Superior temporal gyrus (tissue), 1 donor: ENCODE results near the gene FBXO8.
"Not testable (repeated sequence)": the region's sequence is repeated elsewhere in the genome, so short reads cannot be mapped to it uniquely, and the experiment has no call there.

ENCODE experiments used
- DNase-seq: peaks from one replicate; pipeline ENCODE4 v3.0.0-alpha.2; 2016; ENCODE audit errors: extremely low spot score

Gene FBXO8

DNA sequence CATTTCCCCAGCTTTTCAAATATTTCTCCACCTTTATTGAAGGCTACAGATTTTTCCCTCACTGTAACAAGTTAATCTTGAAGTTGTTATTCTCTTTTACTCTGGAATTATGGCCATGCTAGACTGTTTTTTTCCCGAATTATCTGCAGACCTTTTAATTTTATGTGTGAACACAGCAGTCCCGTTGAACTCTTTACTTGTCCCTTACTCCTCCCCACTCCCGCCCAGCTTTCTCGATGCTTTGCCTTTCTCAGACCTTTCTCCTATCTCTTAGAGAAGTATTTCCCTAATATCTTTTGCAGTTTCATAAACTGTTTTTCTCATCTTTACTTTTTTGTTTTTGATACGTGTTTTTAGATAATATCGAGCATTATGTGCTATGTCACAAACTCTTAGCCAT lies 1.0 kb upstream of the FBXO8 start:
- DNase-seq, result no peak

DNA sequence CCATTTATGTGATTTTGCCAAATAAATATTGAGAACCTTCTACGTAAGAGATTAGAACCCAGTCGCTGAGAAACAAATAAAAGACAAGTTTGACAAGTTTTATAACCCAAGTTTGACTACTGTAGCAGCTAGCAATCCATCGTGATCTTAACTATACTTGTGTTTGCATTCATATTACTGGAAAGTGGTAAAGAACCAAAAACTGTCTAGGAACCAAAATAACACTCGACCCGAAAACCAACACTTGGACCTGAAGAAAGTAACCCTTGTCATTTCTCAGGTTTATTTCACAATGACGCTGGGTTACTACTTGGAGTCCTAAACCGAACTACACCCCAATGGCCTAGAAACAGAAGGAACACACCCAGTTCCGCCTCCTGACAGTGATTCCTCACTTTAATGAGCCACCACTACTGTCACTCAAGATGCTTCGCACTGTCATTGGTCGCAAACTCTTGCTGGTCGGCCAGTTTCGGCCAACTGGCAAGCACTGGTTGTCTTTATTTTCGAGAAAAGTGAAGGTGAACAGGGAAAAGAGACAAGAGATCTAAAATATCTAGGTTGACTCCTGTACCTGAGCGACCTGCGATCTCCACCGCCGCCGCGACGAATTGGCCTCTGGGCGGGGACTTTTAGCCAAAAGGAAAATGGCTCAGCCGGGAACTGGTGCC lies 496 bp downstream of the FBXO8 start:
- DNase-seq, result peak; percentile 99

DNA sequence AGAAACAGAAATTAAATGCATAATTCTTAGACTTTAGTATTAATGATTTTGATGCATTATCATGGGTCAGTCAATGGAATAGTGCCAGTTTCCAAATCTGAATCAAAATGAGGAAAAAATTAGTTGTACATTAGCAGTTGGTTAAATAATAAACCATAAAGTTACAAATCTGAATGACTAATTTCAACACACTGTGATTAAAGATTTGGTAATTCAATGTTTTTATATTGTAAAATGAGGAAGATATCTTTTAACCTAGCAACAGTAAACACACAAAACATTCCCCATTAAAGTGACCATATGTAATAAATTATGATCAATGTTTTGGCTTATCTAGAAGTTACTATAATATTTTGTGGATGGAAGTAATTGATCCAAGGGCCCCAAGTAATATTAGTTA lies 1.6 kb downstream of the FBXO8 start:
- no peak for DNase-seq

DNA sequence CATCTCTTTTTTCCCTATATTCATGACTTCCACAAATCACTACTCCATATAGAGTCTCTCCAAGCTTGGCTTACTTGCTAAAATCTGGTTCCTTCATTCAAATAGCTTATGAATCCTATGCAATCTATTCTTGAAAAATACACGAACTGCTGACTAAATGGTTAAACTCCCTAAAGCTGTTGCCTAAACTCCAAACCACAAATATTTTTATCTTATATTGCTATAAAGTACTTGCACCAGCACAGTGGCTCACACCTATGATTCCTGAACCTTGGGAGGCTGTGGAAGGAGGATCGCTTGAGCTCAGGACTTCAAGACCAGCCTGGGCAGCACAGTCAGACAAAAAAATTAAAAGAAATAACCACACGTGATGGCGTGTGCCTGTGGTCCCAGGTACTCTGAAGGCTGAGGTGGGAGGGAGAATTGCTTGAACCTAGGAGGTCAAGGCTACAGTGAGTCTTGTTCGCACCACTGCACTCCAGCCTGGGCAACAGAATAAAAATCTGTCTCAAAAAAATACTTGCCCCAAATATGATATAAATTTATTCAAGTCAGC lies 2.2 kb downstream of the FBXO8 start:
- DNase-seq, result no peak

DNA sequence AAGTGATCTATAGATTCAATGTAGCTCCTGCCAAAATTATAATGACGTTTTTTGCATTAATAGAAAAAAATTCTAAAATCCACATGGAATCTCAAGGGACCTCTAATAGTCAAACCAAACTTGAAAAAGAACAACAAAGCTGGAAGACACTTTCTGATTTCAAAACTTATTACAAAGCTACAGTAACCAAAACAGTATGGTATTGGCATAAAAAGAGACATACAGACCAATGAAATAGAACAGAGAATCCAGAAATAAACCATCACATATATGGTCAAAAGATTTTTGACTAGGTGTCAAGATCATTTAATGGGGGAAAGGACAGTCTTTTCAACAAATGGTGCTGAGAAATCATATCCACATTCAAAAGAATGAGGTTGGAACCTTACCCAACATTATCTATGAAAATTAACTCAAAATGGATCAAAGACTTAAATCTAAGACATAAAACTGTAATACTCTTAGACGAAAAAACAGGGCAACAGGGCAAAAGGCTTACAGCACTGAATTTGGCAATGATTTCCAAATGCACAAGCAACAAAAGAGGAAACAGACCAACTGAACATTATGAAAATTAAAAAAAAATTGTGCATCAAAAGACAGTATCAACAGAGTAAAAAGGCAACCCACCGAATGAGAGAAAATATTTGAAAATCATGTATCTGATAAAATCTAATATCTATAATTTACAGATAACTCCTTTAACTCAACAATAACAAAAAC lies 3.9 kb downstream of the FBXO8 start:
- no peak for DNase-seq

DNA sequence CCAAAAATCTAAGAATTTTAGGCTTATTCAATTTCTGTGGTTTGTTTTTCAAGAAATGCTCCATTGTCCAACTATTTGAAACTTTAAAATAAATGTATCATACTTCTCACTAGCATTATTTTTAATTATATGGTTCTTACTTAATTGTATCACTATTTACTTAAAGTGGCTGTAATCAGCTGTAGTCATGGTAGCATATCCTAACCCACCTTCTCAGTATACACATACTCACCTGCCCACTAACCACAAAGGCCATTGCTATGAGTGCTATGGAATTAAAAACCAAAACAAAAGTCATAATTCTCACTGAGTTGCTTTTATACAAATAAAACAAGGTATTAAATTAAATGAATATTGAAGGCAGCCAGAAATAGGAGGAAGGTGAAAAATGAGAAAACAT lies 5.0 kb downstream of the FBXO8 start:
- DNase-seq, result no peak

DNA sequence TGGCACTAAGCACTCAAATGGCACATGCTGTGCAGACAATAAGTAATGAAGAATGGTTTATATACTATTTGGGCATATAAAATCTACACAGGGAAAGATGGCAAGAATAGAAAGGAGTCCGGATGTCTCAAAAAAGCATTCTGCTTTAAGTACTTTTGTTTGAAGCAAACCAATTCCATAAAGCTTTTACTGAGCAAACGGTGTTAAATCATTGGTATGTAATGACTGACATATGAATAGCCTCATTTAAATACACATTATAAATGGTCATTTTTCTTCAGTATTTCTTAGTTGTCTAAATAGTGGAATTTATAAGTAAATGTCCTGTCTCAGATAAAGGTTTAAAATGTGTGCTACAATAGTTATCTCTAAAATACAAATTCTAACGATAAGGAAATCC lies 6.0 kb downstream of the FBXO8 start:
- no peak for DNase-seq

DNA sequence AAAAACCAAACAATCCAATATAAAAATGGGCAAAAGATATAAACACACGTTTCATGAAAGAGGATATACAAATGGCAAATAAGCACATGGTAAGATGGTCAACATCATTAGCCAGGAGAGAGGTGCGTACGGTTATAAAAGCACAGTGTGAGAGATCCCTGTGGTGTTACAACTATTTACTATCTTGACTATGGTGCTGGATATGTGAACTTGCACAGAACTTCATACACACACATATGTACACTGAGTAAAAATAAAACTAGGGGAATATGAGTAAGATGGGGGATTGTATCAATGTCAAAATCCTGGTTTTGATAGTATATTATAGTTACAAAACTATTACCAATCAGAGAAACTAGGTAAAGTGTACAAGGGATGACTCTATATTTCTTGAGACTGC lies 8.4 kb downstream of the FBXO8 start:
- no peak for DNase-seq

DNA sequence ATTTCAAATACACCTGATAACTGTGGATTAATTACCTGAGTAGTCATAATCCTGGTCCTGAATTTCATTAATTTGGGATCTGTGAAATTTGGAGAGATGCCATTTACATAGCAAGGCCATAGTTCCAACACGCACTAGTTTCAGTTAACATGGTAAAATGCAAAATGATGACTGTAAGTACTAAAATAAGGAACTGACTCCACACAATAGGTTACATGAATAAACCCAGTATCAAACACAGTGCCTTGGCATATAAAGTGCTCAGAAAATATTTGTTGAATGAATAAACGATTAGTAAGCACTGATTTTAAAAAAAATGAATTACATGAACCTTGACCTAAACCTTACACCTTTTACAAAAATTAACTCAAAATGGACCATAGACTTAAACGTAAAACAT lies 9.0 kb downstream of the FBXO8 start:
- no peak for DNase-seq

DNA sequence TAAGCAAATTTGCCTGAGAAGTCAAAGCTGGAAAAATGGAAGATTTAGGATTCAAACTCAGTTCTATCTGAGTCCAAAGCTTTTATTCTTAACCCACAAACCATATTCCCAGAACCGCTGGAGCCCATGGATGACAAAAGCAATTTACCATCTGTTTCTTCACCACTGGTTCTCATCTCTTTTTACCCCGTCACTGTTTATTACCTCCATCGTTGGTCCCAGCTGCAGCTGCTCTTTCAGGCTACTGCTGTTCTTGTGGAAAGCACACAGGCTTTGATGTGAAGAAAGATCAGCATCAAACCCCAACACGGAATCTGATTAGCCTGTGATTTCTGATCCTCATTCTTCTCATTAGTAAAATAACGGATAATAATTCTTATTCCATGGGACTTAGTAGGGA lies 9.5 kb downstream of the FBXO8 start:
- no peak for DNase-seq

DNA sequence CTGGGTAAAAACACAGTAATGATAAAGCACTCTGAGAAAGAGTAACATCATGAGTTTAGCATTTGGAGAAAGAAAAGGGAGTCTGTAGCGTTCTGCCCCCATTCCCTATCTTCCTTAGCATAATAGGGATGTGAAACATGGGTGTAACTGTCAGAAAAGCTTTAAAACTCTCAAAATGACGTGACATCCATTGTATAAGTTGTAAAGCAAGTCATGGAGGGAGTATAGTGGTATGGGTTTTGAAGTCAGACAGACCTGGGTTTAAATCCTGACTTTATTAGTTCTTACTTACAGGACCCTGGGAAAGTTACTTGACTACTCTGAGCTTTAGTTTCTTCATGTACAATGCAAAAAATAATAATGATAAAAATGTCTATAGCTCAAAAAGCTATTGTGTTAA lies 17.1 kb downstream of the FBXO8 start:
- DNase-seq, result no peak

DNA sequence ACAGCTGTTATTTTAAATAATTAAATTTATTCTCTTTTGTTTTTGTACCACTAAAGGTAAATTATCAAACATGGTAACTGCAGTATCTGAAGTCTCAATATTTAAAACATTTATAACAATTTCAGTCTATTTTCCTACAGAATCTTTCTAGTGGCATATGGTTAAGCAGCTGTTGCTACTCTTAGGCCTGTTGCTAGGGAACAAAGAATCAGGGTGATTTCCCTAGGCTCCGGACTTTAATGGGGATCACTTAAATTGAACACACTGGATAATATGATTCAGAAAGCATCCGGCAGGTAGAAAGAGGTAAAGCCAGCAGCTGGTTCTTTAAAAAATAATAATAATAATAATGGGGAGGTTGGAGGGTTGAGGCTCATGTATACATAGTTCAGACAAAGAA lies 17.6 kb downstream of the FBXO8 start:
- no peak for DNase-seq

DNA sequence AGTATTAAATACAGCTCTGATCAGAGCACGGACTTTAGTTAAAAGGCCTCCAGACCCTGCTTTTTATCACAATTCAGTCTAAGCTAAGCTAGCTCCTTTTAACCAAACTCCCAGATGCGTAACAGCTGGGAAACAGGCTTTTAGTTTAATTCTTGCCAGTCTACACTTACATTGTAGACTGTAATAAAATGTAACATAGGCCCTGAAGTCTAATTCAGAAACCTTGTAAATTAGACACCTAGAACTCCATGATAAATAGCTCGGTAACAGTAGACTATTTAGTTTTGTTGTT lies 20.1 kb downstream of the FBXO8 start:
- DNase-seq, result no peak

DNA sequence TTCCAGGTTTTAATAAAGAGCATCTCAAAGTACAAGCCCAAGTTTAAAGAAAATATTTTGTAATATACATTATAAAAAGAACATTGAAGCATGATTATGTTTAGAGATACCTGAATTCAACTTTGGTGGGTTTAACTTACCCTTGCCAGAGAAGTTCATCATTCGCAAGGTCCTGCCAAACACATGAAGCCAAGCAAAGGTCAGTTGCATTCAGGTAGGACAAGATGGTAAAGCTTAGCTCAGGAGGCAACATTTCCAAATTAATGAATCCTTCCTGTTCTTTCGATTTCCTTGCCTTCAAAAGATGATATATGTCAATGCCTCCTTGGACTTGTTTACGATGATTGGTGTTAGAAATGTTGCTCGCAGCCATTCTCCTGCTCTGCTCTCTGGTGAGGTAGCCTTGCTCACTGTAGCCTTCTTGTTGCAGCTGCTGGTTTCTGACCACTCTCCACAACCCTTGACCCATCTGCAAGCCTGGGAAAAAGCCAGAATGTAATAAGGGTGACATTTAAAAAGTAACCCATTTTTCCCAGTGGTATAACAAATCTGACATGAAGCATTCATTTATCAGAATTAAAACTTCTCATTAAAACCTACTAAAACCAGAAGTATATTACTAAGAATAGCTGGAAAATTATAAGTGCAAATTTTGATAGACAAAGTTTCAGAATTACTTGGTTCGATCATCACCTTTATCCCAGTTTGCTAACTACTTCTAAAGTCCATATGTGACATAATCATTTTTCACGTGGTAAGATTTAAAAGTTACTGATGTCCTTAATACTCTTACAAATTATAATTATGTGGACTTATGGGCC lies 20.6 kb downstream of the FBXO8 start:
- no peak for DNase-seq

DNA sequence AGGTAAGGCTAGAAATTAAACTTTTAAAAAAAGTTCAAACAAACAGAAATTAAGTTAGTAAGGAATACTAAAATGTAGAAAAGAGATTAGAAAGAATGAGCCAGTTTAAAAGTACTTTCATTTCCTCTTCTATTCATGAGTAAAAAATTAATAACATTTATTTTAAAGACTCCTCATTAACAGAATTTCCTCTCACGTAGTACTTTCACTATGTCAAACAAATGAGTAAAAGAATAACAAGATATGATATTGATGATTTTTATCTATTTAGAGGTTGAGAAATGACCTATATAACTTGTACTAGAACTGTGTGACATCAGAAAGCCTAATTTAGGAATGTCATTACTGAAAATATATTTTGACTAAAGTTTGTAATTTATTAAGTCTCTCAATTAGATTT lies 22.0 kb downstream of the FBXO8 start:
- DNase-seq, result not testable (repeated sequence)

DNA sequence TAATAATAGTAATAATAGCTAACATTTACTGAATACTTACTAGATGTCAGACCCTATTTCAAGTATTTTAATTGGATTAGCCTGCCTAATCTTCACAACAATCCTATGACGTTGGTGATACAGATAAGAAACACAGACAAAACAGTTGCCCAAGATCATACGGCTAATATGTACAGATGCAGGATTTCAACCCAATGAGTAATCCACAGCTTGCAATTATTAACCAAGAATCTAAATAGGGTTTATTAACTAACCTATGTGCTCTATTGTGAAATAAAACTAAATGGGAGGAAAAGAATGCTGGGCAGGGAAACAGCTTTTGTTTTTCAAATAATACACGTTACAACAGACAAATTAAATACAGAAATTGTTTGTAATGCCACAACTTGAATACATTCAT lies 23.4 kb downstream of the FBXO8 start:
- no peak for DNase-seq

DNA sequence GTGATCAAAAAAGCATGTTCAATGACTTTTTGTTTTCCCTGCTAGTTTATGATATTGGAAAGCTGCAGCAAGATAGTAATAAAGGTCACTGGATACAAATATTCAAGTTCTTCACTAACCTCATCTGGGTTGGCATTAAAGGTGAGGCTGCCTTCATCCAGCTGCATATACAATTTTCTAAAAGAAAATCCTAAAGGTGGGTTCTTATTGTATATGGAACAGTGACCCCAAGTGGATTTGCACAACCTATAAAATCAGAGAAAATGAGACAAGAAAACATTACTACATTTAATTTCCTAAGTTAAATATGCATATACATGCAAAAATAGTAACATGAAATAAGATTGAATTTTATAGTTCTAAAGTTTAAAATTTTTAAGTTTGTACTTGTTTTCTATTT lies 23.9 kb downstream of the FBXO8 start:
- DNase-seq, result no peak

DNA sequence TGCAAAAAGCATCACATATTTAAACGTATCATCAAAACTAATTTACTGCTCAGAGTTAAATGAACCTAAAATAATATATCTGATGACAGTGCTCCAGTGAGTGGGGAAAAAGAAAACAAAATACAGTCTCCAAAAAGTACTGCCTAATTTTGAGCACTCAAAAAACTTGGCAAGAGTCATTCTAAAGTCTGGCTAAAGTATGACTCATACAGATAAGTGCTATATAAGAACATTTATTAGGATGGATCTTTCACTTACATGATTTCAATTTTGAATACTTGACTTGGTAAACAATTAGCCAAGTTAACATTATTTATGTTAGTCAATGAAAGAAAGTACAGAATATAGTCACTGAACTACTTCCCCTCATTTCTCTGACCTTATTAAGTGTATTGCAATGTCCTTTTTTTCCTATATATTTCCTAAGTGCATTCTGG lies 27.2 kb downstream of the FBXO8 start:
- DNase-seq, result no peak

DNA sequence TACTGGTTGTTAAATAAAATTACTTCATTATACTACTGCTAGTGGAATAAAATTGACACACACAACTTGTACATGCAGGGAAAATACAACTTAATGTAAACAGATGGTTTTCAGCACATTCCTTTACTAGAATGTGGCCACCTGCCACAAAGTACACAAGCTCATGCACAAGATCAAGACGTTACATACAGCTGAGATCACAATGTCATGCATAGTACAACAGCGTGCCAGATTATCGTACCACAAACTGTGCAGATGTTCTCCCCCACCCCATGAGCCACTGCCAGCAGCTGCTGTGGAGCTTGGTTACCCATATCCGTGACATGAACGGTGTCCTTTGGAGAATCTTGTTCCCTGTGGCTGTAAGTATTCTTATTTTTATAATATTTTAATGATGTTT lies 27.7 kb downstream of the FBXO8 start:
- DNase-seq, result no peak

DNA sequence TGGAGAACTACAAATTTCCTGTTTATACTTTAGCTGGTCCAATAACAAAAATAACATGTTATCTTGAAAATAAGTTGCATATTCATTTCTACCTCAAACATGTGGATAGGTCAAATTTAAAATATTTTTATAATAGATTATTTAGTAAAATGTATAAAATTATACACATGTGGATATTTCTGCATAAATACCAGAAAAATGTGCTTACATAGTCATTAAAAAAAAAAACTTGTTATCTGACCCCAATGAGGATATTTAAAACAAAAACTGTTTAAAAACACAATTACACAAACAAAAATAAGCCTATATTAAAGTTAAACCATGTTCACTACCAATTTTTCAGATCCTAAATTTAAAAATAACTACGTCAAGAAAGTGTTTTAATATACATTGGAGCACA lies 28.1 kb downstream of the FBXO8 start:
- DNase-seq, result no peak

DNA sequence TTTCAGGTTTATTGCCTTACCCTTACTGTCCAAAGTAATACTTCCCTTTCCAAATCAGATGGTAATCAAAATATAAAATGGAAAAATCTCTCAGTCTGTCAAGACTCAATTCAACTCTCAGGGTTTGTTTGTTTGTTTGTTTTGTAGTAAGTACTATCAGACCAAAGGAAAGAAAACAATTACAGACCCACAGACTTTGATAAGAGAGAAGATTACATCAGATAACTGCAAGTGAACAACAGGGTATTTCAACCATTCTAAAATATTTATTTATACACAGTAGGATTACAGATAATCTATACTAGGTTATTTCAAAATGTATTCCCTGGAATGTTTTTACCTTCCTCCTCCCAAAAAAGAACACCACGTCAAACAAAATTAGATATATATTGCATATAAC lies 28.9 kb downstream of the FBXO8 start:
- no peak for DNase-seq

DNA sequence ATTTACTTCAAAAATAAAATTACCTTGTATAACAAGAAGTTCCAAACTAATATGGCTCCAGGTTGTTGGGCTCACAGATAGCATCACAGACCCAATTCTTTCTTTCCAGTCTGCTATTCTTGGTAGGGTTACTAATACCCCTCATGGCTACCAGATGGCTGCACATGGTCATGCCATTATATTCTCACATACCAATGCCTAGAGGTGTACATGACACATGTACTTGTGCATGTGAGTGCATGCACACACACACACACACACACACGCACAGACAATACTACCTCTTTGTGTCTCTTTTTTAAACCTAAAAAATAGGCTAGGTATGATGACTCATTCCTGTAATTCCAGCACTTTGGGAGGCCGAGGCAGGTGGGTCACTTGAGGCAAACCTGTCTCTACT lies 31.1 kb downstream of the FBXO8 start:
- no peak for DNase-seq

DNA sequence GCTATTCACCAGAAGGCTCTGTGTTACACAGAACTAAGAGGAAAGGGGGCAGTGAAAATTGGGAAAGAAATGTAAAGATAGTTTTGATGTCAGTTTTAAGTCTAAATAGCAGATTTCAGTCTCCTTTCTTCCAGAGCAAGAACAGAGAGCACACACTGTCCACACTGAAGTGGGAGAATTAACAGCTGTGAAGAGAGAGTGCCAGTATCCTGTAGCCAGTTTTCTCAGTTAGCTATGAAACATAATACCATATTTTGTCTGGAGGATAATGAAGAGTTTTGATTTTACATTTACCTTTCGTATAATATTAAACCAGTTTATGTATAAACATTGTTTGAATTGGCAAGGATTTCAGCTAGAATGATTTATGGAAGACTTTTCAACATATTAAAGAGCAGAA lies 35.1 kb downstream of the FBXO8 start:
- DNase-seq, result no peak
